ENCODE results near the gene TULP4.
A peak's percentile ranks its signal among the peaks of the same experiment; 100 is the strongest.
"Not testable (repeated sequence)": the region's sequence is repeated elsewhere in the genome, so short reads cannot be mapped to it uniquely, and the experiment has no call there.

TULP4 gene

GRCh38 chr6:158332237-158332636 is 20.0 kb downstream of the TULP4 start:
- DNase-seq = no peak

- DNase-seq = no peak
Measured at GRCh38 chr6:158333094-158333493, 20.8 kb downstream of the TULP4 start.

- DNase-seq = no peak
Measured at GRCh38 chr6:158334534-158334933, 22.3 kb downstream of the TULP4 start.

GRCh38 chr6:158337332-158337731 is 25.1 kb downstream of the TULP4 start:
- DNase-seq = no peak

GRCh38 chr6:158338311-158339112 is 26.2 kb downstream of the TULP4 start:
- DNase-seq = no peak

GRCh38 chr6:158339197-158339596 is 26.9 kb downstream of the TULP4 start:
- not testable (repeated sequence) for DNase-seq

GRCh38 chr6:158340252-158340651 is 28.0 kb downstream of the TULP4 start:
- DNase-seq = no peak

GRCh38 chr6:158344534-158344933 is 32.3 kb downstream of the TULP4 start:
- DNase-seq = no peak

GRCh38 chr6:158345444-158345843 is 33.2 kb downstream of the TULP4 start:
- not testable (repeated sequence) for DNase-seq

GRCh38 chr6:158347335-158347734 is 35.1 kb downstream of the TULP4 start:
- no peak for DNase-seq

- not testable (repeated sequence) for DNase-seq
Measured at GRCh38 chr6:158348737-158349504, 36.7 kb downstream of the TULP4 start.

- not testable (repeated sequence) for DNase-seq
Measured at GRCh38 chr6:158349505-158350275, 37.4 kb downstream of the TULP4 start.

- not testable (repeated sequence) for DNase-seq
Measured at GRCh38 chr6:158350731-158351130, 38.5 kb downstream of the TULP4 start.

- DNase-seq = no peak
Measured at GRCh38 chr6:158353883-158354877, 41.9 kb downstream of the TULP4 start.

- DNase-seq = no peak
Measured at GRCh38 chr6:158356586-158357546, 44.6 kb downstream of the TULP4 start.

GRCh38 chr6:158357570-158358216 is 45.4 kb downstream of the TULP4 start:
- no peak for DNase-seq

GRCh38 chr6:158358450-158359077 is 46.3 kb downstream of the TULP4 start:
- peak; percentile 41 for DNase-seq

- no peak for DNase-seq
Measured at GRCh38 chr6:158361068-158361467, 48.8 kb downstream of the TULP4 start.

- DNase-seq = no peak
Measured at GRCh38 chr6:158361961-158362669, 49.9 kb downstream of the TULP4 start.

All from hematopoietic multipotent progenitor cell treated with erythropoietin and hydrocortisone succinate and interleukin-3 and kit ligand, for 8 days (in vitro differentiated cells).